Measurements from ENCODE around the gene RFWD3. TPM values are rescaled to one million over a fixed set of nuclear protein-coding genes. Genes with fewer than 3 reads are reported as not detected.
"Not testable (repeated sequence)": the region's sequence is repeated elsewhere in the genome, so short reads cannot be mapped to it uniquely, and the experiment has no call there.

The RFWD3 gene
- total RNA-seq, 1 donor from 2014 or later, result 48.4 TPM

- H3K27me3 Mint-ChIP-seq, result peaks cover 6% of the 10 kb centered on the region
- DNase-seq (ENCODE audit: low spot score, unreplicated experiment), result no peak
- H3K36me3 Mint-ChIP-seq (ENCODE audit: insufficient read depth), result no peaks in the 10 kb centered on the region
- no peak overlapping the region for H3K27ac Mint-ChIP-seq
- H3K4me3 Mint-ChIP-seq (ENCODE audit: low read depth), result no peak overlapping the region
- no peak for TF ChIP-seq CTCF (IDR thresholded peaks at IDR 0.05; ENCODE audit: unreplicated experiment)
- no peaks in the 10 kb centered on the region for H3K9me3 Mint-ChIP-seq (ENCODE audit: low read depth)
- peaks cover 6% of the 10 kb centered on the region for H3K4me1 Mint-ChIP-seq (ENCODE audit: low read depth)
These were observed 14.0 kb upstream of the RFWD3 start for GRCh38 chr16:74680681-74681080.

GRCh38 chr16:74679983-74680382, 13.3 kb upstream of the RFWD3 start:
- H3K4me3 Mint-ChIP-seq (ENCODE audit: low read depth), result no peak overlapping the region
- TF ChIP-seq CTCF (IDR thresholded peaks at IDR 0.05; ENCODE audit: unreplicated experiment), result no peak
- peaks cover 6% of the 10 kb centered on the region for H3K4me1 Mint-ChIP-seq (ENCODE audit: low read depth)
- no peaks in the 10 kb centered on the region for H3K9me3 Mint-ChIP-seq (ENCODE audit: low read depth)
- H3K27me3 Mint-ChIP-seq, result peaks cover 10% of the 10 kb centered on the region
- H3K36me3 Mint-ChIP-seq (ENCODE audit: insufficient read depth), result no peaks in the 10 kb centered on the region
- no peak for DNase-seq (ENCODE audit: low spot score, unreplicated experiment)
- no peak overlapping the region for H3K27ac Mint-ChIP-seq

- DNase-seq (ENCODE audit: low spot score, unreplicated experiment), result no peak
- H3K27me3 Mint-ChIP-seq, result peaks cover 13% of the 10 kb centered on the region
- H3K9me3 Mint-ChIP-seq (ENCODE audit: low read depth), result no peaks in the 10 kb centered on the region
- H3K4me3 Mint-ChIP-seq (ENCODE audit: low read depth), result no peak overlapping the region
- TF ChIP-seq CTCF (IDR thresholded peaks at IDR 0.05; ENCODE audit: unreplicated experiment), result no peak
- peaks cover 6% of the 10 kb centered on the region for H3K4me1 Mint-ChIP-seq (ENCODE audit: low read depth)
- no peaks in the 10 kb centered on the region for H3K36me3 Mint-ChIP-seq (ENCODE audit: insufficient read depth)
- H3K27ac Mint-ChIP-seq, result no peak overlapping the region
These were observed 11.2 kb upstream of the RFWD3 start for GRCh38 chr16:74677868-74678267.

GRCh38 chr16:74673876-74674275, 7.2 kb upstream of the RFWD3 start:
- DNase-seq (ENCODE audit: low spot score, unreplicated experiment), result no peak
- no peak for TF ChIP-seq CTCF (IDR thresholded peaks at IDR 0.05; ENCODE audit: unreplicated experiment)
- no peaks in the 10 kb centered on the region for H3K9me3 Mint-ChIP-seq (ENCODE audit: low read depth)
- H3K4me3 Mint-ChIP-seq (ENCODE audit: low read depth), result no peak overlapping the region
- no peak overlapping the region for H3K27ac Mint-ChIP-seq
- H3K27me3 Mint-ChIP-seq, result peaks cover 19% of the 10 kb centered on the region
- H3K36me3 Mint-ChIP-seq (ENCODE audit: insufficient read depth), result no peaks in the 10 kb centered on the region
- no peaks in the 10 kb centered on the region for H3K4me1 Mint-ChIP-seq (ENCODE audit: low read depth)

- not testable (repeated sequence) for H3K9me3 Mint-ChIP-seq (ENCODE audit: low read depth); DNase-seq (ENCODE audit: low spot score, unreplicated experiment); H3K36me3 Mint-ChIP-seq (ENCODE audit: insufficient read depth); H3K4me3 Mint-ChIP-seq (ENCODE audit: low read depth); H3K27me3 Mint-ChIP-seq; H3K4me1 Mint-ChIP-seq (ENCODE audit: low read depth); H3K27ac Mint-ChIP-seq
These were observed 2.2 kb upstream of the RFWD3 start for GRCh38 chr16:74668877-74669276.

- Mint-ChIP-seq H3K27me3 (peaks cover 6% of the 10 kb centered on the region), H3K36me3 (ENCODE audit: insufficient read depth) (peaks cover 18% of the 10 kb centered on the region), H3K9me3 (ENCODE audit: low read depth) (peaks cover 10% of the 10 kb centered on the region), H3K4me3 (ENCODE audit: low read depth) (peak overlapping the region; percentile 95), H3K27ac (peak overlapping the region; percentile 96), H3K4me1 (ENCODE audit: low read depth) (peaks cover 2% of the 10 kb centered on the region)
- DNase-seq (ENCODE audit: low spot score, unreplicated experiment), result no peak
- no peak for TF ChIP-seq CTCF (IDR thresholded peaks at IDR 0.05; ENCODE audit: unreplicated experiment)
These were observed 601 bp upstream of the RFWD3 start for GRCh38 chr16:74667255-74667700.

Measured in progenitor cell of endocrine pancreas (in vitro differentiated cells).